Fibroblast of pulmonary artery (primary cell): ENCODE measurements around the gene CCDC6.

ENCODE experiments used
- DNase-seq: peaks from one replicate; pipeline ENCODE4 v3.0.0-alpha.2; 2010; ENCODE audit warnings: low read depth
- H3K4me3 ChIP-seq: replicated peaks from 2 replicates; pipeline ENCODE4 v1.5.1; 2011; ENCODE audit warnings: low read depth, mild to moderate bottlenecking, control low read depth, low read length, moderate library complexity
- TF ChIP-seq, protein P1 (sequence below): IDR thresholded peaks from 2 replicates; pipeline ENCODE4 v1.5.1; 2011; ENCODE audit warnings: mild to moderate bottlenecking, control low read depth, low read length, inconsistent platforms; ENCODE audit errors: missing control alignments

The CCDC6 gene

GRCh38 chr10:59781511-59781910, 124.8 kb downstream of the CCDC6 start:
- no peak for DNase-seq
- TF ChIP-seq, protein P1, sequence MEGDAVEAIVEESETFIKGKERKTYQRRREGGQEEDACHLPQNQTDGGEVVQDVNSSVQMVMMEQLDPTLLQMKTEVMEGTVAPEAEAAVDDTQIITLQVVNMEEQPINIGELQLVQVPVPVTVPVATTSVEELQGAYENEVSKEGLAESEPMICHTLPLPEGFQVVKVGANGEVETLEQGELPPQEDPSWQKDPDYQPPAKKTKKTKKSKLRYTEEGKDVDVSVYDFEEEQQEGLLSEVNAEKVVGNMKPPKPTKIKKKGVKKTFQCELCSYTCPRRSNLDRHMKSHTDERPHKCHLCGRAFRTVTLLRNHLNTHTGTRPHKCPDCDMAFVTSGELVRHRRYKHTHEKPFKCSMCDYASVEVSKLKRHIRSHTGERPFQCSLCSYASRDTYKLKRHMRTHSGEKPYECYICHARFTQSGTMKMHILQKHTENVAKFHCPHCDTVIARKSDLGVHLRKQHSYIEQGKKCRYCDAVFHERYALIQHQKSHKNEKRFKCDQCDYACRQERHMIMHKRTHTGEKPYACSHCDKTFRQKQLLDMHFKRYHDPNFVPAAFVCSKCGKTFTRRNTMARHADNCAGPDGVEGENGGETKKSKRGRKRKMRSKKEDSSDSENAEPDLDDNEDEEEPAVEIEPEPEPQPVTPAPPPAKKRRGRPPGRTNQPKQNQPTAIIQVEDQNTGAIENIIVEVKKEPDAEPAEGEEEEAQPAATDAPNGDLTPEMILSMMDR, result no peak
- H3K4me3 ChIP-seq, result no peak overlapping the region

DNA sequence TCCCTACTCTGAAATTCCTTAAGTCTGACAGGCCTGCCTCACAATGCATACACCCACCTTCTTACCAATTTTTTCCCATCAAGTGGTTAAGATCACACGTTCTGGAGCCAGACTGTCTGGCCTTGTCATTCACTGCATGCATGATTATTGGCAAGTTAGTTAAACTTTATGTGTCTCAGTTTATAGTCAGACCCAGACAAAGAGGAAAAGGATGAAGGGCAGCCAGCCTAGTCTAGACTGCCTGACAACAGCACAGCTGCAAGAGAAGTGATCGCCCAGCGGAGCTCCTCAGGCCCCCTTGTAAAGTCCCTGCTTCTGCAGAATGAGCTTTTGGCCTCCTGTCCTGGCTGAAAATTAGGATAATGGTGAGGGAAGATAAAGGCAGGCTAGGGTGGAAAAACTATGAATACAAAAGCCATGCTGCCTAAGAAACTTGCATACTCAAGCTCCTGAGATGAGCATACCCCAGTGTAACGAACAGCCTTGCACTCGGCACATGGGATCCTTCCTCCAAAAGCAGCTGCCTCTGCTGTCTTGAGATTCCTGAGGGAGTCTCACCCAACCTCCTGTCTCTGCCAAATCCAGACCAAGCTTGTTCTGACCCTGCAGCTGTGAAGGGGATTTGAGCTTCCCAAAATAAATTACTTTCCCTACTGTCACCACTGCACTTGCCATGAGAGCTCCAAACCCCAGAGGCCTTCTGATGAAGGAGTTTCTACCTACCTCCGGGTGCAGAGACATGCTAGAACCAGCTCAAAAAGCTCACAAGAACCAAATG, 126.4 kb downstream of the CCDC6 start:
- no peak overlapping the region for H3K4me3 ChIP-seq
- no peak for DNase-seq

DNA sequence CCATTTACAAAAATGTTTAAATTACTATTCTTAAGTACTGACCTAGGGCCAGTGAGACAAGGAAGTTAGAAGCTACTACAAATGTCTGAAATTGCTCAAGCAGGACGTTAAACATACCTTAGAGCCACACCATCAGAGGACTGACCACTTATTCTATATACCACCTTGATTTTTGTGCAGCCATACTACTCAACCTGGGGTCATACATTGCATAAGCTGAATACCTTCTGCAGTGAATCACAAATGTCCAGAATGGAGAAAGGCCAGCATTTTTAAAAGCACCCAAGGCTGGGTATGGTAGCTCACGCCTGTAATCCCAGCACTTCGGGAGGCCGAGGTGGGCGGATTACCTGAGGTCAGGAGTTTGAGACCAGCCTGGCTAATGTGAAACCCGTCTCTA, 131.9 kb downstream of the CCDC6 start:
- DNase-seq, result no peak
- no peak overlapping the region for H3K4me3 ChIP-seq
- TF ChIP-seq, protein P1, result no peak

More for the DNA sequence above, 126.4 kb downstream of the CCDC6 start:
- TF ChIP-seq, protein P1, result no peak

GRCh38 chr10:59773088-59773487, 133.3 kb downstream of the CCDC6 start:
- TF ChIP-seq, protein P1, result no peak
- DNase-seq, result no peak
- H3K4me3 ChIP-seq, result no peak overlapping the region

GRCh38 chr10:59771162-59771807, 135.1 kb downstream of the CCDC6 start:
- TF ChIP-seq, protein P1, result no peak
- H3K4me3 ChIP-seq, result no peak overlapping the region
- no peak for DNase-seq

DNA sequence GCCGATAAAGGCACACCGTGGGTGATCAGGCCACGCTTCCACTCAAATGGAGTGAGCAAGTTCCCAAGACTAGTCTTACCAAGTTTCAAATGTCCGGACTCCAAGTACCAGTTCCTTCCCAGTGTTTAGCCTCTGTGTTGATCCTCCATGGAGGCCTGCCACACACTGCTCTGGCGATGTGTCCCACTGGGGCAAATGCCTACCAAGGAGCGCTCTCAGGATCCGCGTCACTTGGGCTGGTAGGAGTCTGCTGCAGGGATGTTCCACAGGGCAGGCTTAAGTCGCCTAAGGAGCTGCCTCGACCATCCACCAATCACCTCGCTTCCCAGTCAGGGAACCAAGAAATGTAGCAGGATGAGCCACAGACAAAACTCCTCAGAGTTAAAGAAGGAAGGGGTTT, 135.7 kb downstream of the CCDC6 start:
- no peak for DNase-seq
- H3K4me3 ChIP-seq, result no peak overlapping the region
- TF ChIP-seq, protein P1, result no peak
